Mesenchymal stem cell (in vitro differentiated cells and primary cell): ENCODE measurements around the gene AMIGO3.

ENCODE experiments used
- DNase-seq: peaks from one replicate; pipeline ENCODE4 v3.0.0-alpha.2; 2013
- H2AFZ ChIP-seq: one replicate; pipeline ENCODE4 v1.6.1; 2013; ENCODE audit warnings: low read depth, mild to moderate bottlenecking, control low read depth, inconsistent platforms, low read length, moderate library complexity
- H2AK5ac ChIP-seq: 2 replicates; pipeline ENCODE4 v1.6.1; 2013; ENCODE audit warnings: low read length, moderate library complexity, mild to moderate bottlenecking, inconsistent platforms; ENCODE audit not compliant: severe bottlenecking
- H2BK120ac ChIP-seq: one replicate; pipeline ENCODE4 v1.6.1; 2013; ENCODE audit warnings: low read depth, mild to moderate bottlenecking, inconsistent platforms, low read length, moderate library complexity
- H2BK12ac ChIP-seq, 2 experiments: one replicate each; pipeline ENCODE4 v1.6.1; 2013; ENCODE audit warnings: inconsistent platforms in 2 of 2, low read length in 2 of 2, mild to moderate bottlenecking in 2 of 2, moderate library complexity in 2 of 2, control low read depth in 1 of 2
- H2BK15ac ChIP-seq: one replicate; pipeline ENCODE4 v1.6.1; 2013; ENCODE audit warnings: mild to moderate bottlenecking, low read depth, inconsistent platforms; ENCODE audit not compliant: poor library complexity, severe bottlenecking
- H2BK5ac ChIP-seq: 2 replicates; pipeline ENCODE4 v1.6.1; 2013; ENCODE audit warnings: low read depth, mild to moderate bottlenecking, low read length, control low read depth, inconsistent platforms; ENCODE audit not compliant: poor library complexity, severe bottlenecking
- H3K14ac ChIP-seq, 2 experiments: one replicate each; pipeline ENCODE4 v1.6.1; 2013; ENCODE audit warnings: inconsistent platforms in 2 of 2, low read length in 2 of 2, control low read depth in 1 of 2, mild to moderate bottlenecking in 1 of 2, moderate library complexity in 1 of 2
- H3K18ac ChIP-seq, 2 experiments: one replicate each; pipeline ENCODE4 v1.6.1; 2013; ENCODE audit warnings: inconsistent platforms in 2 of 2, low read length in 2 of 2, control low read depth in 1 of 2, low read depth in 1 of 2, mild to moderate bottlenecking in 1 of 2
- H3K23ac ChIP-seq, 2 experiments: one replicate each; pipeline ENCODE4 v1.6.1; 2013; ENCODE audit warnings: inconsistent platforms in 2 of 2, low read length in 2 of 2, mild to moderate bottlenecking in 2 of 2, moderate library complexity in 2 of 2, control low read depth in 1 of 2
- H3K27ac ChIP-seq: 2 replicates; pipeline ENCODE4 v1.5.1; 2013; ENCODE audit warnings: mild to moderate bottlenecking, moderate library complexity, low read length, control low read depth, inconsistent platforms; ENCODE audit not compliant: poor library complexity, severe bottlenecking
- H3K27me3 ChIP-seq, 2 experiments: 2 replicates each; pipeline versions ENCODE4 v1.6.1 to v1.7.0; 2013; ENCODE audit warnings: low read length in 2 of 2, mild to moderate bottlenecking in 2 of 2, moderate library complexity in 2 of 2, control low read depth in 1 of 2, inconsistent platforms in 1 of 2; ENCODE audit not compliant: control insufficient read depth in 1 of 2, insufficient read depth in 1 of 2
- H3K36me3 ChIP-seq, 2 experiments: 2 replicates each; pipeline versions ENCODE4 v1.6.1 to v1.7.0; 2013; ENCODE audit warnings: low read length in 2 of 2, control low read depth in 1 of 2, inconsistent platforms in 1 of 2, low read depth in 1 of 2, mild to moderate bottlenecking in 1 of 2; ENCODE audit not compliant: insufficient read depth in 2 of 2, control insufficient read depth in 1 of 2
- H3K4ac ChIP-seq, 2 experiments: one replicate each; pipeline ENCODE4 v1.6.1; 2013; ENCODE audit warnings: inconsistent platforms in 2 of 2, low read length in 2 of 2, mild to moderate bottlenecking in 2 of 2, moderate library complexity in 2 of 2, control low read depth in 1 of 2, low read depth in 1 of 2
- H3K4me1 ChIP-seq: 2 replicates; pipeline ENCODE4 v1.6.1; 2013; ENCODE audit warnings: low read depth, low read length, control low read depth; ENCODE audit not compliant: control insufficient read depth, insufficient read depth
- H3K4me2 ChIP-seq: 2 replicates; pipeline ENCODE4 v1.6.1; 2013; ENCODE audit warnings: low read length, mild to moderate bottlenecking, inconsistent platforms; ENCODE audit not compliant: poor library complexity, severe bottlenecking
- H3K4me3 ChIP-seq, 2 experiments: 2 replicates each; pipeline versions ENCODE4 v1.5.1 to v1.7.0; 2013; ENCODE audit warnings: low read length in 2 of 2, mild to moderate bottlenecking in 2 of 2, control low read depth in 1 of 2, low read depth in 1 of 2; ENCODE audit not compliant: insufficient read depth in 1 of 2
- H3K79me1 ChIP-seq: replicated peaks from 2 replicates; pipeline ENCODE4 v1.6.1; 2013; ENCODE audit warnings: mild to moderate bottlenecking, control low read depth, low read length, inconsistent platforms; ENCODE audit not compliant: poor library complexity, severe bottlenecking
- H3K9ac ChIP-seq: 2 replicates; pipeline ENCODE4 v1.7.0; 2013; ENCODE audit warnings: mild to moderate bottlenecking, low read length, moderate library complexity
- H3K9me3 ChIP-seq: 2 replicates; pipeline ENCODE4 v1.7.0; 2013; ENCODE audit warnings: mild to moderate bottlenecking, low read length; ENCODE audit not compliant: control insufficient read depth
- H4K8ac ChIP-seq: one replicate; pipeline ENCODE4 v1.6.1; 2013; ENCODE audit warnings: inconsistent platforms, mild to moderate bottlenecking, low read length, moderate library complexity
- H4K91ac ChIP-seq: one replicate; pipeline ENCODE4 v1.6.1; 2013; ENCODE audit warnings: mild to moderate bottlenecking, low read length, inconsistent platforms
- WGBS: methylation state at CpG from one replicate; pipeline ENCODE4 v1.1.7; 2013; ENCODE audit warnings: mixed read lengths; 5-methylcytosine and 5-hydroxymethylcytosine counted together

The AMIGO3 gene

DNA sequence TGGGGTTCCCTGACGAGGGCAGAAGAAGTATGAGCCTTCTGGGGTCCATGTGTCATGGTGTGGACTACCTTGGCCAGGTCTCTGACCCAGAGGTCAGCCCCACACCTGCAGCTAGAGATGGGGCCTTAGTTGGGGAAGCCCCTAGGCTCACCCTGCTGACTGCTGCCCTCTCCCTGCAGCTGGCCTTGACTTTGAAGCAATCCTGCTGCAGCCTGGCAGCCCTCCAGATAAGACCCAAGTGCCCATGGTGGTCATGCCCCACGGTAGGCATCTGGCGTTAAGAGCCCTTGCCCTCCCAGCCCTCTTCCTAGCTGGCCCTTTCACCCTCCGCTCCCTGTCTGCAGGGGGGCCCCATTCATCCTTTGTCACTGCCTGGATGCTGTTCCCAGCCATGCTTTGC is 37.9 kb downstream of the AMIGO3 start:
- H3K23ac ChIP-seq: no peak overlapping the region
- no peak overlapping the region for H3K9ac ChIP-seq
- H3K14ac ChIP-seq: no peak overlapping the region
- H3K18ac ChIP-seq: no peak overlapping the region
- H4K8ac ChIP-seq: no peak overlapping the region
- H3K27me3 ChIP-seq: no peaks in the 10 kb centered on the region
- H3K4me1 ChIP-seq: peaks cover 24% of the 10 kb centered on the region
- H3K27ac ChIP-seq: no peak overlapping the region
- H2BK12ac ChIP-seq: no peak overlapping the region
- H2AFZ ChIP-seq: no peak overlapping the region
- H2BK5ac ChIP-seq: no peak overlapping the region
- H3K4ac ChIP-seq: no peak overlapping the region
- no peak overlapping the region for H2BK120ac ChIP-seq
- H4K91ac ChIP-seq: no peak overlapping the region
- no peak overlapping the region for H3K4me2 ChIP-seq
- H3K36me3 ChIP-seq: peaks cover 79 to 83% of the 10 kb centered on the region in 2 experiments
- no peak for DNase-seq
- 99% methylated on average over 4 of the region's 4 CpGs for WGBS
- H3K9me3 ChIP-seq: no peaks in the 10 kb centered on the region
- no peak overlapping the region for H2BK15ac ChIP-seq
- H2AK5ac ChIP-seq: no peak overlapping the region
- H3K79me1 ChIP-seq: peaks cover 33% of the 10 kb centered on the region
- no peak overlapping the region for H3K4me3 ChIP-seq

DNA sequence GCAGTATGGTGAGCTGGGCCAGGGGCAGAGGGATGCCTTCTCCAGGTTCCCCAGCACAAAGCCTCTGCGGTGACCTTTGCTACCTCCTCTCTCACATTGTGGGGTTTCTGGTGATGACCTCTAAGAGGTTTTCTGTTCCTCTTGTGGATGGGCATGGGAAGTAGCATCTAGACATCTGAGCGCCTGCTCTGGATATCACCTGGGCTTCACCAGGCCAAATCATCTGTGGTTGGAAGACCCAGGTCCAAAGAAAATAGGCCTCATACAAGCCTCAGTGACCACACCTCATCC is 38.3 kb downstream of the AMIGO3 start:
- Histone ChIP-seq H3K4me2 (no peak overlapping the region), H3K4me3 (no peak overlapping the region), H3K9ac (no peak overlapping the region), H3K14ac (no peak overlapping the region), H4K8ac (no peak overlapping the region), H4K91ac (no peak overlapping the region), H2AFZ (no peak overlapping the region), H2BK15ac (no peak overlapping the region), H2BK120ac (no peak overlapping the region), H3K36me3 (peaks cover 83 to 87% of the 10 kb centered on the region in 2 experiments), H3K18ac (no peak overlapping the region), H3K79me1 (peaks cover 37% of the 10 kb centered on the region), H3K4me1 (peaks cover 25% of the 10 kb centered on the region), H3K4ac (no peak overlapping the region), H3K23ac (no peak overlapping the region), H3K27me3 (no peaks in the 10 kb centered on the region), H3K9me3 (no peaks in the 10 kb centered on the region), H2BK5ac (no peak overlapping the region), H2BK12ac (no peak overlapping the region), H2AK5ac (no peak overlapping the region), H3K27ac (no peak overlapping the region)
- 100% methylated on average over 1 of the region's 2 CpGs for WGBS
- DNase-seq: no peak

GRCh38 chr3:49680493-49681231 is 38.8 kb downstream of the AMIGO3 start:
- Histone ChIP-seq H3K9me3 (no peaks in the 10 kb centered on the region), H3K9ac (no peak overlapping the region), H3K27me3 (no peaks in the 10 kb centered on the region), H3K4me2 (no peak overlapping the region), H2BK15ac (no peak overlapping the region), H3K23ac (no peak overlapping the region), H4K91ac (no peak overlapping the region), H2BK120ac (no peak overlapping the region), H3K14ac (no peak overlapping the region), H2BK5ac (no peak overlapping the region), H3K18ac (no peak overlapping the region), H3K79me1 (peaks cover 42% of the 10 kb centered on the region), H3K4me3 (no peak overlapping the region), H2AFZ (no peak overlapping the region), H4K8ac (no peak overlapping the region), H2AK5ac (no peak overlapping the region), H3K4ac (no peak overlapping the region), H3K27ac (no peak overlapping the region), H2BK12ac (no peak overlapping the region), H3K4me1 (peaks cover 25% of the 10 kb centered on the region), H3K36me3 (peaks cover 88 to 92% of the 10 kb centered on the region in 2 experiments)
- 96% methylated on average over 7 of the region's 7 CpGs for WGBS
- DNase-seq: no peak

DNA sequence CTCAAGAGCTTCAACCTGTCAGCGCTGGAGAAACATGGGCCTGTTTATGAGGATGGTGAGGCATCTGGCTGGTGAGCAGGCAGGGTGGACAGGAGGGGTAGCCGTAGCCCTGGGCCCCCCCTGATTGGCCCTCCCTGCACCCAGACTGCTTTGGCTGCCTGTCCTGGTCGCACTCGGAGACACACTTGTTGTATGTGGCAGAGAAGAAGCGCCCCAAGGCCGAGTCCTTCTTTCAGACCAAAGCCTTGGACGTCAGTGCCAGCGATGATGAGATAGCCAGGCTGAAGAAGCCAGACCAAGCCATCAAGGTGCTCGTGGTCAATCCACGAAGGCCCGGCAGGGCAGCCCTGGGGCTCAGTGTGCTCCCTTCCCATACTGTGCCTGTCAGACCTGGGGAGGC is 43.6 kb downstream of the AMIGO3 start:
- H3K9ac ChIP-seq: no peak overlapping the region
- no peak overlapping the region for H2BK5ac ChIP-seq
- H3K4me1 ChIP-seq: peaks cover 24% of the 10 kb centered on the region
- peaks cover 52% of the 10 kb centered on the region for H3K79me1 ChIP-seq
- no peak overlapping the region for H3K4me2 ChIP-seq
- DNase-seq: no peak
- no peaks in the 10 kb centered on the region for H3K27me3 ChIP-seq
- no peak overlapping the region for H2AFZ ChIP-seq
- H2BK12ac ChIP-seq: no peak overlapping the region
- no peak overlapping the region for H3K27ac ChIP-seq
- H3K18ac ChIP-seq: no peak overlapping the region
- no peak overlapping the region for H3K23ac ChIP-seq
- 97% methylated on average over 11 of the region's 11 CpGs for WGBS
- no peak overlapping the region for H3K4ac ChIP-seq
- H3K4me3 ChIP-seq: no peak overlapping the region
- H2BK15ac ChIP-seq: no peak overlapping the region
- H4K8ac ChIP-seq: no peak overlapping the region
- no peak overlapping the region for H3K14ac ChIP-seq
- peaks cover 55 to 58% of the 10 kb centered on the region in 2 experiments for H3K36me3 ChIP-seq
- no peak overlapping the region for H4K91ac ChIP-seq
- no peaks in the 10 kb centered on the region for H3K9me3 ChIP-seq
- no peak overlapping the region for H2BK120ac ChIP-seq
- no peak overlapping the region for H2AK5ac ChIP-seq
